IMR-90 (cell line): ENCODE results near the gene FSD1. TPM values are rescaled to one million over a fixed set of nuclear protein-coding genes. Genes with fewer than 3 reads are reported as not detected.

ENCODE experiments used
- ATAC-seq: fragments of 200-7000 bp; cut with Tn5 transposase; 2 replicates; pipeline ENCODE4 v1.9.1; 2020; ENCODE audit warnings: low read depth, mild to moderate bottlenecking, moderate library complexity
- BruUV-seq: library from RNA; stranded (reverse); fragments of 400-500 nt; replicated peaks from 2 replicates; lab custom pipeline; 2021; lab: Mats Ljungman, UMichigan
- CTCF ChIA-PET: fragments of 300-600 bp; formaldehyde crosslinking; extraction: SDS; loops from one replicate; lab custom pipeline; 2021; ENCODE audit warnings: antibody characterized with exemption; lab: Yijun Ruan, JAX
- POLR2A ChIA-PET: fragments of 300-600 bp; sonication (Branson Sonifier 250); formaldehyde crosslinking; loops from one replicate; lab custom pipeline; 2022; ENCODE audit warnings: antibody characterized with exemption; ENCODE audit not compliant: unreplicated experiment; lab: Charles Lee
- DNase-seq: peaks from one replicate; pipeline ENCODE4 v3.0.0; 2013
- H2AFZ ChIP-seq: replicated peaks from 2 replicates; pipeline ENCODE3; 2013; ENCODE audit warnings: low read length, mild to moderate bottlenecking; ENCODE audit not compliant: poor library complexity
- H2AK5ac ChIP-seq: 2 replicates; pipeline ENCODE4 v1.6.1; 2013; ENCODE audit warnings: low read depth, low read length, inconsistent platforms
- H2AK9ac ChIP-seq: replicated peaks from 2 replicates; pipeline ENCODE3; 2013; ENCODE audit warnings: mild to moderate bottlenecking, low read depth, low read length, moderate library complexity; ENCODE audit not compliant: poor library complexity
- H2BK120ac ChIP-seq: 2 replicates; pipeline ENCODE4 v1.6.1; 2013; ENCODE audit warnings: low read depth, low read length, inconsistent platforms
- H2BK15ac ChIP-seq: 3 replicates; pipeline ENCODE4 v1.6.1; 2013; ENCODE audit warnings: low read depth, low read length, inconsistent platforms
- H2BK20ac ChIP-seq: 2 replicates; pipeline ENCODE4 v1.6.1; 2013; ENCODE audit warnings: low read depth, mild to moderate bottlenecking, inconsistent platforms, low read length, moderate library complexity
- H2BK5ac ChIP-seq: 2 replicates; pipeline ENCODE4 v1.6.1; 2013; ENCODE audit warnings: mild to moderate bottlenecking, low read depth, low read length, inconsistent platforms; ENCODE audit not compliant: poor library complexity, severe bottlenecking
- H3K14ac ChIP-seq: replicated peaks from 2 replicates; pipeline ENCODE4 v1.6.1; 2013; ENCODE audit warnings: low read depth, low read length, inconsistent platforms
- H3K18ac ChIP-seq: 2 replicates; pipeline ENCODE4 v1.6.1; 2013; ENCODE audit warnings: low read depth, low read length, control low read depth
- H3K23ac ChIP-seq: 2 replicates; pipeline ENCODE4 v1.6.1; 2013; ENCODE audit warnings: low read depth, low read length, inconsistent platforms
- H3K27ac ChIP-seq: 2 replicates; pipeline ENCODE4 v1.5.1; 2013; ENCODE audit warnings: mild to moderate bottlenecking, control low read depth, low read length; ENCODE audit not compliant: insufficient read depth
- H3K27me3 ChIP-seq: 2 replicates; pipeline ENCODE4 v1.6.1; 2013; ENCODE audit warnings: low read length; ENCODE audit not compliant: control insufficient read depth, insufficient read depth
- H3K36me3 ChIP-seq: 2 replicates; pipeline ENCODE4 v1.6.1; 2013; ENCODE audit warnings: low read length, mixed read lengths; ENCODE audit not compliant: control insufficient read depth, insufficient read depth
- H3K4ac ChIP-seq: 2 replicates; pipeline ENCODE4 v1.6.1; 2013; ENCODE audit warnings: low read depth, low read length, inconsistent platforms
- H3K4me1 ChIP-seq: 2 replicates; pipeline ENCODE4 v1.6.1; 2013; ENCODE audit warnings: low read length, mixed read lengths; ENCODE audit not compliant: control insufficient read depth, insufficient read depth
- H3K4me2 ChIP-seq: 2 replicates; pipeline ENCODE4 v1.6.1; 2013; ENCODE audit warnings: low read depth, mild to moderate bottlenecking, control low read depth, low read length, moderate library complexity
- H3K4me3 ChIP-seq: 2 replicates; pipeline ENCODE4 v1.5.1; 2013; ENCODE audit warnings: low read depth, mild to moderate bottlenecking, control low read depth, low read length, moderate library complexity; ENCODE audit not compliant: insufficient read depth
- H3K56ac ChIP-seq: 2 replicates; pipeline ENCODE4 v1.6.1; 2013; ENCODE audit warnings: low read length, inconsistent platforms; ENCODE audit not compliant: insufficient read depth; ENCODE audit errors: extremely low read depth
- H3K79me1 ChIP-seq, 2 experiments: 2 replicates each; pipeline ENCODE4 v1.6.1; 2013; ENCODE audit warnings: low read length in 2 of 2, inconsistent platforms in 1 of 2, low read depth in 1 of 2
- H3K9ac ChIP-seq: 2 replicates; pipeline ENCODE4 v1.6.1; 2013; ENCODE audit warnings: low read depth, low read length, control low read depth
- H3K9me1 ChIP-seq: 2 replicates; pipeline ENCODE4 v1.6.1; 2013; ENCODE audit warnings: low read length, inconsistent platforms; ENCODE audit not compliant: insufficient read depth
- H3K9me3 ChIP-seq: 2 replicates; pipeline ENCODE4 v1.6.1; 2013; ENCODE audit warnings: low read length; ENCODE audit not compliant: control insufficient read depth, insufficient read depth
- H4K20me1 ChIP-seq: 2 replicates; pipeline ENCODE4 v1.6.1; 2013; ENCODE audit warnings: low read length, inconsistent platforms; ENCODE audit not compliant: insufficient read depth
- H4K5ac ChIP-seq: 2 replicates; pipeline ENCODE4 v1.6.1; 2013; ENCODE audit warnings: mild to moderate bottlenecking, low read depth, low read length, control low read depth
- H4K8ac ChIP-seq, 2 experiments: 2 replicates each; pipeline ENCODE4 v1.6.1; 2013; ENCODE audit warnings: low read depth in 2 of 2, low read length in 2 of 2, control low read depth in 1 of 2, inconsistent platforms in 1 of 2
- H4K91ac ChIP-seq: 2 replicates; pipeline ENCODE4 v1.6.1; 2013; ENCODE audit warnings: low read depth, low read length, inconsistent platforms; ENCODE audit not compliant: insufficient read depth
- RAD21 ChIP-seq: IDR thresholded peaks from 2 replicates; pipeline ENCODE4 v1.6.1; 2012; ENCODE audit warnings: low read length, improper control_type of control experiment
- SMC3 ChIP-seq: fragments of 150-350 bp; IDR thresholded peaks from 2 replicates; pipeline ENCODE4 v1.6.1; 2016; ENCODE audit warnings: low read depth, mild to moderate bottlenecking, antibody characterized with exemption, low read length, moderate library complexity
- WGBS, 2 experiments: methylation state at CpG; one replicate each; pipeline versions ENCODE4 v1.1.5 to v1.1.7; 2013; ENCODE audit warnings: missing lambda C conversion rate in 2 of 2; ENCODE audit not compliant: insufficient read length in 1 of 2; ENCODE audit errors: extremely low coverage in 2 of 2; 5-methylcytosine and 5-hydroxymethylcytosine counted together
- dilution Hi-C: fragments of 300-500 bp; cut with HindIII; formaldehyde crosslinking; loops from one replicate; pipeline ENCODE4 v1.14.3; 2018; ENCODE audit warnings: low sequenced_read_pairs; ENCODE audit not compliant: unreplicated experiment
- in situ Hi-C: fragments of 300-500 bp; cut with MboI; formaldehyde crosslinking; loops from 3 replicates; pipeline ENCODE4 v1.14.3; 2019; ENCODE audit warnings: low sequenced_read_pairs, inconsistent platforms, mixed read lengths
- intact Hi-C: fragments of 100-400 bp; cut with micrococcal nuclease; formaldehyde crosslinking; loops from 2 replicates; pipeline ENCODE4 v1.10.0; 2022
- polyA plus RNA-seq, 3 experiments: library from polyadenylated mRNA; depleted of rRNA; stranded (reverse); fragments of >200 nt; gene quantifications; 2 replicates each; pipeline ENCODE4 v1.2.3, GENCODE V29; 2012; ENCODE audit warnings: low replicate concordance in 1 of 3
- total RNA-seq: library from RNA; depleted of rRNA; stranded (reverse); fragments of >200 nt; gene quantifications from 2 replicates; pipeline ENCODE4 v1.2.3, GENCODE V29; 2012
- TF ChIP-seq, protein P1 (sequence below): fragments of 150-350 bp; IDR thresholded peaks from 2 replicates; pipeline ENCODE4 v1.6.1; 2016; ENCODE audit warnings: low read depth, mild to moderate bottlenecking, low read length, moderate library complexity, borderline replicate concordance
- TF ChIP-seq, protein P2 (sequence below): conservative IDR thresholded peaks from 2 replicates; pipeline ENCODE4 v1.5.1; 2012; ENCODE audit warnings: mild to moderate bottlenecking, low read depth, low read length, improper control_type of control experiment

Gene FSD1
- total and polyA plus RNA-seq, 2 of the 4 experiments (the other 2 are of a cell fraction): 17.4 to 24.4 TPM

DNA sequence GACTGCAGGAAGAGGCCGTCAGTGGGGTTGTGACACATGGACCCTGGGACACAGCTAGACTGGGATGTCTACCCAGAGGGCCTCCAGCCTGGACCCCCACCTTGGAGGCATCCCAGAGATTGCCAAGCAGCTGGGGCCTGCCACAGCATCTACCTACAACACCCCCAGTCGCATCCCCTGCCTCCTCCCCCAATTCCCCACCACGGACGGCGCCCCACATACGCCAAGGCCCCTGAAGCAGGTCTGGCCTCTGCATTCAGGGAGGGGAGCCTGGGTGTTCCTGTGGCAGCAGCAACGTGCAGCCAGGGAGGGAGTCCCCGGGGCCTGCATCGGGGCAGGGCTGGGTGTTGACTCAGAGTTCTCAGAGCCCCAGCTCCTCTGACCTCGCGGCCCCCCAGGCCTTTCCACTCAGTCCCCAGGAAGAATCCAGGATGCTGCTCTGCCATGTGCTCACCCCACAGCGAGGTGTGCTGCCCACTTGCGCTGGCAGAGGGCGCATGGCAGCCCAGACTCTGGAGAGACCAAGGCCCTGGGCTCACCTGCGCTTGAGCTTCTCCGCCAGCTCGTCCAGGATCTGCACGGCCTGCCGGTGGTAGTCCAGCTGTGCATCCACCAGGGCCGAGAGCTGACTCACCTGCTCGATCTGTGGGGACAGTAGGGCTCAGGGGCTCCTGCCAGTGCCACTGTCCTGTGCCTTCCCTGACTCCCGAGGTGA, 58.6 kb downstream of the FSD1 start:
- Histone ChIP-seq H4K91ac (no peak overlapping the region), H2BK5ac (no peak overlapping the region), H2BK20ac (no peak overlapping the region), H3K4ac (no peak overlapping the region), H4K20me1 (peaks cover 17% of the 10 kb centered on the region), H2AFZ (no peak overlapping the region), H3K79me1 (peaks cover 8 to 43% of the 10 kb centered on the region in 2 experiments), H3K9me3 (no peaks in the 10 kb centered on the region), H2AK9ac (peak overlapping the region; percentile 65), H3K56ac (no peak overlapping the region), H3K18ac (no peak overlapping the region), H3K9me1 (peaks cover 3% of the 10 kb centered on the region), H3K9ac (no peak overlapping the region), H3K4me1 (peaks cover 11% of the 10 kb centered on the region), H3K4me2 (no peak overlapping the region), H2AK5ac (no peak overlapping the region), H3K27ac (no peak overlapping the region), H2BK15ac (no peak overlapping the region), H3K4me3 (no peak overlapping the region), H4K5ac (no peak overlapping the region), H3K36me3 (peaks cover 66% of the 10 kb centered on the region), H3K14ac (no peak overlapping the region), H2BK120ac (no peak overlapping the region), H3K27me3 (no peaks in the 10 kb centered on the region), H4K8ac (no peak overlapping the region), H3K23ac (no peak overlapping the region)
- intact Hi-C loops: no loop called here
- BruUV-seq: no TSS peak
- no peak for DNase-seq
- TF ChIP-seq SMC3 (peak; percentile 26), RAD21 (peak; percentile 21; the same call in 1 of the 2 replicates)
- TF ChIP-seq, protein P1, sequence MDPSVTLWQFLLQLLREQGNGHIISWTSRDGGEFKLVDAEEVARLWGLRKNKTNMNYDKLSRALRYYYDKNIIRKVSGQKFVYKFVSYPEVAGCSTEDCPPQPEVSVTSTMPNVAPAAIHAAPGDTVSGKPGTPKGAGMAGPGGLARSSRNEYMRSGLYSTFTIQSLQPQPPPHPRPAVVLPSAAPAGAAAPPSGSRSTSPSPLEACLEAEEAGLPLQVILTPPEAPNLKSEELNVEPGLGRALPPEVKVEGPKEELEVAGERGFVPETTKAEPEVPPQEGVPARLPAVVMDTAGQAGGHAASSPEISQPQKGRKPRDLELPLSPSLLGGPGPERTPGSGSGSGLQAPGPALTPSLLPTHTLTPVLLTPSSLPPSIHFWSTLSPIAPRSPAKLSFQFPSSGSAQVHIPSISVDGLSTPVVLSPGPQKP: no peak
- TF ChIP-seq, protein P2, sequence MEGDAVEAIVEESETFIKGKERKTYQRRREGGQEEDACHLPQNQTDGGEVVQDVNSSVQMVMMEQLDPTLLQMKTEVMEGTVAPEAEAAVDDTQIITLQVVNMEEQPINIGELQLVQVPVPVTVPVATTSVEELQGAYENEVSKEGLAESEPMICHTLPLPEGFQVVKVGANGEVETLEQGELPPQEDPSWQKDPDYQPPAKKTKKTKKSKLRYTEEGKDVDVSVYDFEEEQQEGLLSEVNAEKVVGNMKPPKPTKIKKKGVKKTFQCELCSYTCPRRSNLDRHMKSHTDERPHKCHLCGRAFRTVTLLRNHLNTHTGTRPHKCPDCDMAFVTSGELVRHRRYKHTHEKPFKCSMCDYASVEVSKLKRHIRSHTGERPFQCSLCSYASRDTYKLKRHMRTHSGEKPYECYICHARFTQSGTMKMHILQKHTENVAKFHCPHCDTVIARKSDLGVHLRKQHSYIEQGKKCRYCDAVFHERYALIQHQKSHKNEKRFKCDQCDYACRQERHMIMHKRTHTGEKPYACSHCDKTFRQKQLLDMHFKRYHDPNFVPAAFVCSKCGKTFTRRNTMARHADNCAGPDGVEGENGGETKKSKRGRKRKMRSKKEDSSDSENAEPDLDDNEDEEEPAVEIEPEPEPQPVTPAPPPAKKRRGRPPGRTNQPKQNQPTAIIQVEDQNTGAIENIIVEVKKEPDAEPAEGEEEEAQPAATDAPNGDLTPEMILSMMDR: peak; percentile 20; the same call in 1 of the 2 replicates
- ChIA-PET CTCF (interaction anchor here (1.1 kb wide), 1 partner anchor 185 kb away, joined by 5 read pairs; no protein-coding TSS in a partner anchor), POLR2A (no interaction called here)
- in situ Hi-C loops: no loop called here
- 87% methylated on average over 13 of the region's 22 CpGs; no CpG with 5 or more reads in 1 of the 2 experiments for WGBS, 2 experiments
- dilution Hi-C loops: no loop called here
- no peak; the same call in 1 of the 2 replicates for ATAC-seq
